Measurements from ENCODE around the gene ANKFN1. TPM values are rescaled to one million over a fixed set of nuclear protein-coding genes. Genes with fewer than 3 reads are reported as not detected.

The ANKFN1 gene
- total RNA-seq, 2 donors from 2014 or later, result 1.7 to 4.4 TPM

DNA sequence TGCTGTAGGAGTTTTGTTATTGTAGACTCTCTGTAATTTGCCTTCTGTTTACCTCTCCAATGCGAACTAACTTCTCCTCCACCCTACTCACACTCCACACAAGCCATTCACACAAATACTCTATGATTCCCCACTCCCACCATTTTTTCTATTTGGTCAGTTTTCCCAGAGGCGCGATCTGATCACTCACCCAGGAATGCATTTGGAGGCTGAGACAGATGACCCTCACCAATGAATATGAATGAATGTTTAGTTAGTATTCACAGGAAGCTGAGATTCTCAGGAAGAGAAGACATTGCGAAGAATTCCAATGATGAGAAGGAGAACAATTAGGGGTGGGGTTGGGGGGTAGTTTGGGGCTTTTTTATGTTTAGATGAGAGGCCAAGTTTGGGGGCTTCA, 10.5 kb upstream of the ANKFN1 start:
- DNase-seq (ENCODE audit: low spot score), result no peak
- intact Hi-C loops (cut with DNase I), result no loop called here

DNA sequence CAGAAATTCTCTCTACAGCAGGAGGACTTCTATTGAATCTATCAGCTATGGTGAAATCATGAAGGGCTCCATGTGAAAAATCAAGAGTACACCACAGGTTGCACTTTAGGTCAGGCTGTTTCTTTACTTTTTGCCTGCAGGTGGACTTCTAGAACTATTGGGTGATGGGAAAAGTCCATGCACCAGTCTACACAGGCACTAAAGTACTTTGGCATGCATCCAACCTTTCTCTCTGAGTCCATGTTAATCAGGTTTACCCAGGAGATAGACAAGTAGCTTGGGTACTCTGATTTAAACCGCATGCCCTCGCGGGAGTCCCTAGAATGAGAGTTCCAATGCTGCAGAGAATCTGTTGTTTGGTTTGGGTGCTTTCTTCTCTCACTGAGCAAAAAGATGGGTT, 9.1 kb upstream of the ANKFN1 start:
- DNase-seq (ENCODE audit: low spot score), result no peak

DNA sequence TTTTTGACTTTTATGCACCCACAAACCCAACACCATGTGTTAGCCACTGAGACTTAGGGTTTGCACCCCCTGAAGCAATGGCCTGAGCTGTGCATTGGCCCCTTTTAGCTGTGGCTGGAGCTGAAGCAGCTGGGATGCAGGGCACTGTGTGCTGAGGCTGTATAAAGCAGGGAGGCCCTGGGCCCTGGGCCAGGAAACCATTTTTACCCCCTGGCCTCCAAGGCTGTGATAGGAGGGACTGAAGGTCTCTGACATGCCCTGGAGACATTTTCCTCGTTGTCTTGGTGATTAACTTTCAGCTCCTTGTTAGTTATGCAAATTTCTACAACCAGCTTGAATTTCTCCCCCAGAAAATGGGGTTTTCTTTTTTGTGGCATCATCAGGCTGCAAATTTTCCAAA, 6.7 kb upstream of the ANKFN1 start:
- intact Hi-C loops (cut with DNase I), result no loop called here

More for the DNA sequence above, 9.1 kb upstream of the ANKFN1 start:
- intact Hi-C loops (cut with DNase I), result no loop called here

DNA sequence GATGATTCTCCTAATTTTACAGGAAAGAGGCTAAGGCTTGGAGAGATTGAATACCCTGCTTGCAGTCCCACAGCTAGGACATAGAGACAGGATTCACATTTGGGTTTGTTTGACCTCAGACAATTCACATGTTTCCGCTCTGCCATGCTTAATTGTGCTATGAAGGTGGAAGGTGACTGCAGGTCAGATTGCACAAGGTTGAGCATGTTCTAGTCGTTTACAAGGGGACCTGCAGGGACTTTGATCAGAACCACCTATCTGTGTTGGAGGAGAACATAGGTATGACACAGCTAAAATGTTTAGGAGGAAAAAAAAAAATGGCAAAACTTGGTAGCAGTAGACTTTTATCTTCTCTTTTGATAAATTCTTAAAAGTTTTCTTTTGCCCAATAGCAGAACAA, 4.9 kb upstream of the ANKFN1 start:
- DNase-seq (ENCODE audit: low spot score), result no peak
- intact Hi-C loops (cut with DNase I), result no loop called here

More for the DNA sequence above, 6.7 kb upstream of the ANKFN1 start:
- no peak for DNase-seq (ENCODE audit: low spot score)

DNA sequence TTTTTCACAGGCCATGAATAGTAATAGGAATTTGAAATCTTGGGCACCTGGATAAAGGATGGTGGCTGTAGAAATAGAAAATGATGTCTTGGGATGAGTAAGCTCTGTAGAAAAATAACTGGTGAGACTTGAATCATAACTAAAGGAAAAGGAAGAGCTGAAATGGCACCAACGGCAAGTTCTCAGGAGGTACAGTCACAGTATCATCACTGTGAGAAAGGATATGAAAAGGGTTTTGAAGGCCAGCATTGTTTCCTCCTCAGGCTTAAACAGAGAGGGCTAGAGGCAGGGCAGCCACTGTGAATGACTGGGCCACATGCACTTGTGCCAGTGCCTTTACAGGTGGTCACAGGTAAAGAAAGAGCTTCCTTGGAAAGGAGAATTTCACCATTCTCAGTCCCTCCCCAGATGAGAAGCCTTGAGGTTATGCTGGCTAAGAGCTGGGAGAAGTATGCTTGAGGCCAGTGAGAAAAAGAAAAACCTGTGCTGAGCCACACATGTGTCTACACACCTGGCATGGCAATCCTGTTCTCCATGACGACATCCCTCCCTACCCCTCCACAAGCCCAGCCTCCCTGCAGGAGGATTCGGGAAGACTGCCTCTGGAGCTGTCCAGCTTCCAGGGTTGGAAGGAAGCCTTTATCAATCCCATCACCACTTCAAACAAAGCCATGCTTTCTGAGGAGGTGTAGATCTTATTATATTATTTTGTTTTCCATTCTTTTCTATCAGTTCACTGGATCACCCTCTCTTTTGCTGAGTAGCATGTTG, 3.8 kb upstream of the ANKFN1 start:
- intact Hi-C loops (cut with DNase I), result no loop called here
- DNase-seq (ENCODE audit: low spot score), result no peak

DNA sequence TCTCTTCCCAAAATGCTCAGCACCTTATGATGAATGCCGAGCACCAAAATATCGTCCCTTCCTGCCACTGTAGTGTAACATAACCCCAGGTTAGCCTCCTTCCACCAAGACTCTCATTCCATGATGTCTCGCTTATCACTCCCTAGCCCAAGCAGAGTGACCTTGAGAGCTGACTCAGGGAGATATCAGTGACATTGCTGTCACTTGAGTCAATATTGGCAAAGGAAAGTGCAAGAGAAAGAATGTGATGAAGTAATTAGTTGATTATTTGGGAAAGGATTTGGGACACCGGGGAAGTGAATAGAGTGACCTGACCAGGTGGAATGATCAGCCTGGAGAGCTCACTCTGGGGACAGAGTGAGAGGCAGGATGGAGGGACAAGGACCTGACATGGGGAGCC, 2.6 kb upstream of the ANKFN1 start:
- no peak for DNase-seq (ENCODE audit: low spot score)
- intact Hi-C loops (cut with DNase I), result no loop called here

DNA sequence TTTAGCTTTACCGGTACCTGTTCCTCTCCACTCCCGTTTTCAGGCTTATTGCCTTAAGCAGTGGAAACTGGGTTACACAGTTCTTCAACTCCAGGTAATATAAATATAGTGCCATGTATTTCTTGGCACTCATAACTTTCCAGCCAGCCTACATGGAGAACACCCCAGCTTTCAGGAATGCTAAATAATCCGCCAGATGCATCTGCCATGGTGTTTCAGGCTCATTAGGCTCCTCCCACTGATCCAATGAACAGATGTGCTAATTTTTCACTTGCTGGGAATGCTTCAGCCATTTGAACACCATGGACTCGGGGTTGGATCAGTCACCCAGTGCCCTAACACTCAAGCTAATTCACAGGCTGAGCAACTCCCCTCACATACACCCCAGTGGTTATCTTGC, 4.6 kb downstream of the ANKFN1 start:
- intact Hi-C loops (cut with DNase I), result no loop called here

DNA sequence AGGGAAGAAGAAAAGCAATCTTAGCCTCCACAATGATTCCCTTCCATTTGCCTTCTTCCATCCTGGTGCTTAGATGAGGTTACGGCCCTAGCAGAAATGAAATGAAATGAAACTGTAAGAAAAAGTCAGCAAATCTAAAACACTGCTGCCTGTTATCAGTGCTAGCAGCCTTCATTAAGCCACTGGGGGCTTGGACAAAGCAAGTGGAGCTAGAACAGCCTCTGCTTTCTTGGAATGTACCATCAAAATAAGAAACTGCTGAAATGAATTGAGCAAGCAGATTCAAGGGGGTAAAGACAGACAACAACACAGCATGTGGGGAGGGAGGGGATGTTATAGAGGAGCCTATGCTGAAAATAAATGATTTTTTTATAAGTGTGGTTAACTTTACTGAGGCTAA, 5.1 kb downstream of the ANKFN1 start:
- intact Hi-C loops (cut with DNase I), result no loop called here
- no peak for DNase-seq (ENCODE audit: low spot score)

More for the DNA sequence above, 4.6 kb downstream of the ANKFN1 start:
- DNase-seq (ENCODE audit: low spot score), result no peak

DNA sequence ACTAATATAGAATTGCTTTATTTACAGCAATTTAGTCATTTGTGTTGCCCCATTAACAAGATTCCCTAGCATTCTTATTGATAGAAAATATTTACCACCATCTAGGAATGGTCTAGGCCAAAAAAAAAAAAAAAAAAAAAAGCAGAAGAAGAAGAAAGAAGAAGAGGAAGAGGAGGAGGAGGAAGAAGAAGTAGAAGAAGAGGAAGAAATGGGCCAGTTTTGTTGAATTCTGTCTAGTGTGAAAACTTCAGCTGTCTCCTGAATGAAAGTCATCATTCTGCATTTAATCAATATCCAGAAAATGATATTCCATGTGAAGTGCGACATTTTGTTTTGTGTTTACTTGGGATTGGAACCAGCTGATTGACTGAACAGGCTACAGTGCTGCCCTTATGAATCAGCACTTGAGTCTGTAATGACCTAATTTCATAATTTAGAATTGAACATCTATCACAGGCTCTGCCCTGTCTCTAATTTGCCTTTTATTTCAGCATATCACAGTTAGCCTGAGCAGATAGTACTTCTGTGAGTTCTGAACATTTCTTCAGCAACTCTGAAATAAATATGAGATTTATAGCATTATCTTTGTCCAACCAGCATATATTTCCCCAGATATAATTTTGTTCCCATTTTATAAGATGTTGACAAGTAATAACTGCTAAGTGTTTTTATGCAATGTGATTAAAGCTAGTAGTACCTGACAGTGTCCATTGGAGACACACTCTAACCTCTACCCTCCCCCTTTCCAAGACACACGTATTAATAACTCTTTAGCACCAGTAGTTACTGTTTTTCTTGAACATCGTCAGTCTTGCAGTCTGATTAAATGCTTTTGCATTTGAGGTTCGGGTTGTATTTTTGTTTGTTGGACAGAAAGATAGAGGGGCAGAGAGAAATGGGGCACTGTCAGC, 5.9 kb downstream of the ANKFN1 start:
- no peak for DNase-seq (ENCODE audit: low spot score)
- intact Hi-C loops (cut with DNase I), result no loop called here

DNA sequence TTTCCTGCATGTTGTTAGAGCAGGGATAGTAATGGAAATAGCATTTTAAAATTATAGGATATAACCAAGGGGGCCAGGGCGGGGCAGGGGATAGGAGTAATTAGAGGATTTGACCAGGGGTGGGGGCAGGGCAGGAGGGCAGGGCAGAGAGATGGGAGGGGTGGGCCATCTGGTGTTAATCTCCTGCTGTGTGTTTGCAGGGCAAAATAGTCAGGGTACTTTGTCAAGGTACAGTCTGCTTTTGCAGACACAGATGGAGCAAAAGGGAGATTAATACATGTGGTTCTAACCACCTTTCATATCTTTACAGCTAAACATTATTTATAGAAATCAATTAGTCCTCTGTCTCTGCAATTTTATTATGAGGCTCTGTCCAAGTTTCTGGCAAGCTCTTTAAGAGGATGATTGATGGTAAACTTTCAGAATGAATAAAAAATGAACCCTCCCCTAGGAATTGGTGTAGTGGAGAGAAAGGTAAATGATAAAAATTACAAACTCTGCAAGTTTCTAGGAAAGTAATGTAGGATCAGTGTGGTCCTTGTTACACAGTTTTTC, 6.6 kb downstream of the ANKFN1 start:
- DNase-seq (ENCODE audit: low spot score), result no peak
- intact Hi-C loops (cut with DNase I), result no loop called here

DNA sequence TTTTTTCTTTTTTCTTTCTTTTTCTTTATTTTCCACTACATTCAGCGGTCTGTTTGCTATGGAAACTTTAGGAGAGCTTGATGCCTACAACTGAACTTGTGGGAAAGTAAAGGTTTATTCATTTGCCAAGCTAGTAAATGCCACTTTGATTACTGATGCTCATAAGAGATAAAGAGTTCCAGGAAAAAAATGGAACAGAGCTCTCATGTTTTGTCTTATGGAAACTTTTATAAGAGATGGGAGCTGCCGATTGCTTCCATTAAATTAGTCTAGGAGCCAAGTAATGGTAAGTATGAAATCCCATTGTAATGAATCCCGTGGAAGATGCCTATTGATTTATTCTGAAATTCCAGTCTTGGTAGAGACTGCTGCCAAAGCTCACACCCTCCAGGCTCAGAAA, 7.1 kb downstream of the ANKFN1 start:
- intact Hi-C loops (cut with DNase I), result no loop called here
- DNase-seq (ENCODE audit: low spot score), result no peak

DNA sequence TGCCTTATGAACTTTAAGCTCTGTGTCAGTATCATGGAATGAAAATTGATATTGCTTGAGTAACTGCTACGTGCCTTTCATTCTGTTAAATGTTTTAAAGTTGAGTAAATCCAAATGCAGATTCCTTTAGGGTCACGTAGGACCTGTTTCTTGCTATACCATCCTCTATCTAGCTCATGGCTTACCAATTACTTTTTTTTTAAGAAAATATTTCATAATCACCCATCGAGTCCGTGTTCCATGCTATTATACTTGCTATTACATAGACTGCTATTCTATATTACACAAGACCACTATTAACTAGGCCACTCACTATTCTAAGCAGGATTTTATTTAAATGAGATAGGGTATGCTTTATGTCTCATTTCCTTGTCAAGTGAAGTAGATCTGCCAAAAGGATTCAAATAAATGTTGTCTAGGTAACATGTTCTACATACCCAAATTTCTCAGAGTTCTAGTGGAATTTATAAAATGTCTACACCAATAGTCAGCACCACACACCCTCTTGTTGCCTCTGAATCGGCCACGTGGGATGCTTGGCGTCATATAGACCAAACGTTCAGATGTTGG, 11.9 kb downstream of the ANKFN1 start:
- intact Hi-C loops (cut with DNase I), result no loop called here
- no peak for DNase-seq (ENCODE audit: low spot score)

DNA sequence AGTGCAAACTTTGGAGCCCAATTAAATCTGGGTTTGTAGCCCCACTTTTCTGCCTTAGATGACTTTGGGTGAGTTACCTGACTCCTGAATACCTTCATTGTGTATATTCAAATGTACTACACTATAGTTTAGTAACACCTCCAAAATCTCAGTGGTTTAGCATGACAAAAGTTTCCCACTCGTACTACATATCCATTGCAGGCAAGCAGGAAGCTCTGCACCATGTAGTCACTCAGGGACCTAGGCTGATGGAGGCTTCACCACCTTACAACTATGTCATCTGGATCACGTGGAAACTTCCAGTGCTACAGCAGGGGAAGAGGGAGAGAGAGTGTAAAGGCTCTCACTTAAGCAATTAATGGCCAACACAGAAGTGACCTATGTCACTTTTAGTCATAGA, 14.2 kb downstream of the ANKFN1 start:
- no peak for DNase-seq (ENCODE audit: low spot score)
- intact Hi-C loops (cut with DNase I), result no loop called here

DNA sequence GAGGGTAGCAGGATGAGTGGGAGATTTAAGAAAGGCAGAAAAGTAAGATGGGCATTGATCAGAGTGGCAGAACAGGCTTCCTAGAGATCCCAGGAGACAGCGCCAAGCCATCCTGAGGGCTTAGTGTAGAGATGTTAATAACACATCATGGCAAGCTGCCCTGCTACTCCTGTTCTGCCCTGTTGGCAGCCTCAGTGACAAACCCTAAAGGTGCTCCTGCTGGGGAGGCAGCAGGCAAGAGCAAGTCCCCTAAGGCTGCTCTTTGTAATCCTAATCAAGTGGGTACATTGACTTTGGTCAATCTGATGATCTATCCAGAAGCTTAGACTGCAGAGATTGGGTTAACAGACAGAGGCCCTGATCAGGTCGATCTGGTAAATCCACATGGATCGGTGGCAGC, 16.3 kb downstream of the ANKFN1 start:
- no peak for DNase-seq (ENCODE audit: low spot score)
- intact Hi-C loops (cut with DNase I), result no loop called here

DNA sequence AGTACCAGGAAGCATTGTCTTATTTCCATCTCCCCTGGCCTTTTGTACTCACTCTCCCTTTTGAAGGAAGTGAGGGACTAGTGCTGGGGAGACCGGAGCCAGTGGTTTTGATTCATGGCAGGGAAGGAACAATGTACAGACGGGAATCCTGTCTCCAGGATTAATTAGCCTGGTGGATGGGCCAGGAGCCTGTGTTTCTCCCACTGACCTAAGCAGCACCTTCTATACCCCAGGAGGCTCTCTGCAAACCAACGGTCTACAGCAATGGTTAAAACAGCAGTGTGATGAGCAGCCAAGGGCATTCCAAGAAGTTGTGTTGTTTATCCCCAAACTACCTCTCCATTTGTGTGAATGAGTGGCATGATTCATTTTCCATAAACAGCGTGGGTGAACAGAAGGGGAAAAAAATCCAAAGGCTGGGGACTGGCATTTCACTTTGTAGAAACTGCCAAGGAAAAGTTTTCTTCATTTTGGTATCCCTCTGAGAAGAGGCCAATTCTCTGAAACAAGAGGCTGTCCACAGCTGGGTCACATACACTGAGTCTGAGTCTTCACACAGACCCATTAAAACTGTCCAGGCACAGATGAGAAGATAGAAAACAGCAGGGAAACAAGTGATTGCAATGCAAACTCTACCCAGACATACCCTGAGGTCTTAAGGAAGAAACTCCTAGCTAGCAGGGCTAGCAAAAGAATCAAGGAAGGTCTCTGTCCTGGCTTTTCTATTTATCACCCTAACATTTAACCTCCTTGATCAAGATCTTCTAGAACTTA, 18.1 kb downstream of the ANKFN1 start:
- intact Hi-C loops (cut with DNase I), result no loop called here
- DNase-seq (ENCODE audit: low spot score), result no peak

DNA sequence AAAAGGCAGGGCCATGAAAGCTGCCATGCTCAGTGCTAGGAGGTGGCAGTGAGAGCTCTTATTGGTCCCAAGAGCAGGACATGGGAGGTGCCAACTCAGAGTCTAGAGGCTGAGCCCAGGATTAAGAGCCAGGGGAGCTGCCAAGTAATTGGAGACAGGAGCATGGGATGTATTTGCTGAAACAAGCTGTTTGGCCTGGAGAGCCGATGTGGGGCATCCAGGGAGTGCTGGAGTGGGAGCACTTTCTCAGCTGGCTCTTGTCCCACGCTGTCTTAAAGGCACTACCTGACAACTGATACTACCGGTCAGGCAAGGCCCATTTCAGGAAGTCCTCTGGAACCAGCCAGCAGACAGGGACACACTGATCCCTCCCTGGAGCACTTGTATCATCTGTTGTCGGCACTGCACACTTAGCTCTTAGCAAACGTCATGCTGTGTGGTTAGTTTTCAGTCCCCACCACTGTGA, 19.3 kb downstream of the ANKFN1 start:
- intact Hi-C loops (cut with DNase I), result no loop called here
- DNase-seq (ENCODE audit: low spot score), result no peak

DNA sequence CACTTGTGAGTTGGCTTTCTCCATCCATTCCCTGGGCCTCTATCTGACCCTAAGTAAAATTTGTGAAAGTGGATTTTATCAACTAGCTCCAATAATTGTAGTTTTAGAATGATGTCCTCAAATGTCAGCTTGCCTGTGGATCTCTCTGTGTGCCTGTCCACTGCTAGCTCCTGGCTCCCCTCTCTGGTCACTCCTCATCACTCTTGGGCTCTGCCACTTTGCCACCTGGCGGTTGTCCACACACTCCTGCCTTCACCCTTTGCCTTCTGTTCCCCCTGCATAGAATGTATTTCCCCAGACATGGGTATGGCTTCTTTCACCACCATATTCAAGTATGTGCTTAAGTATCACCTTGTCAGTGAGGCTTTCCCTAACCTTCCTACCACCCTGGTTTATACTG, 19.8 kb downstream of the ANKFN1 start:
- intact Hi-C loops (cut with DNase I), result no loop called here
- no peak for DNase-seq (ENCODE audit: low spot score)

DNA sequence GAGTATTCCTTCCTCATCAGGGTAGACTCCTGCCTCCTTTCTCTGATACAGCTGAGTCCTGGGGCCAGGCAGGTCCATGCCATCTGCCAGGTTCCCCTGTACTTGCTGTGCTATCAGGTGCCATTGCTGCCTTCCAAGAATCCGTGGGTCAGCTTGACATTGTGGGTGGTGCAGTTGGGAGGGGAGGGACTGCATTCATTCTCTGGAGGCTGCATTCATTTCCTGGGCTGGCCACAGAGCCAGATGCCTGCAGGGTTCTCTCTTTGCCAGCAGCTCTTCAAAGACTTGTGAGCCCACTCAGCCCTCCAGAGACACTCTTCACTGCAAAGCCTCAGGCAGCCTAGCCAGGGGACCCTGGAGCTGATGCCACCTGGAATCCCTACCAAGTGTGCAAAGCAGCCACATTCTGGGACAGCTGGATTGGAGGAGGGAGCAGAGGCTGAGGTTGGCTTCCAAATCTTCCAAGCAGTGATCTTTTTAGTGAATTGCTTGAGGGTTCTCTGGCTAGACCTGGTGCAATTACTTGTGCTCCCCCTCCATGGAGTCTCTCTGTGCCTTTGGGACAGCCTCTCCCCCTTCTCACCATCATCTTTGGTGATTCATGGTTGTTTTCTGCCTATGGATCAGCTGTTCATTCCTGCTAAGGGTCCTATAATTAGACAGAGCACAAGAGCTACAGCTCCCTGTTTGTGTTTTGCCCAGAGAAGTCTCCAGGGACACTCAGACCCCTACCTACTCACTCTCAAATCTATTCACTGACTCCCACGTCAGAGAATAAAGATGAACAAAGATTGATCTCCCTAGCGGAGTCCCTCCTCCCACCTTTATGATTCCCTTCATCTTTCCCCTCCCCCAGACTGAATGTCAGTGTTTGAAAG, 20.9 kb downstream of the ANKFN1 start:
- intact Hi-C loops (cut with DNase I), result no loop called here
- no peak for DNase-seq (ENCODE audit: low spot score)

Data from posterior vena cava (tissue), 2 donors.